ENCODE data around the gene MGAT4B.

Gene MGAT4B

GRCh38 chr5:179767496-179768100 lies 39.1 kb downstream of the MGAT4B start:
- DNase-seq, result no peak

- no peak for DNase-seq
These were observed 39.8 kb downstream of the MGAT4B start for GRCh38 chr5:179766726-179767455.

GRCh38 chr5:179766021-179766725 lies 40.5 kb downstream of the MGAT4B start:
- no peak for DNase-seq

- DNase-seq, result no peak
These were observed 41.3 kb downstream of the MGAT4B start for GRCh38 chr5:179765400-179765799.

- DNase-seq, result no peak
These were observed 42.6 kb downstream of the MGAT4B start for GRCh38 chr5:179764056-179764455.

GRCh38 chr5:179763215-179763945 lies 43.3 kb downstream of the MGAT4B start:
- DNase-seq, result peak; percentile 23

- DNase-seq, result no peak
These were observed 43.9 kb downstream of the MGAT4B start for GRCh38 chr5:179762781-179763176.

- DNase-seq, result peak; percentile 4
These were observed 44.4 kb downstream of the MGAT4B start for GRCh38 chr5:179762079-179762780.

- no peak for DNase-seq
These were observed 46.8 kb downstream of the MGAT4B start for GRCh38 chr5:179759581-179760551.

- DNase-seq, result no peak
These were observed 47.7 kb downstream of the MGAT4B start for GRCh38 chr5:179758955-179759354.

- DNase-seq, result no peak
These were observed 51.6 kb downstream of the MGAT4B start for GRCh38 chr5:179755022-179755421.

- no peak for DNase-seq
These were observed 52.7 kb downstream of the MGAT4B start for GRCh38 chr5:179753971-179754370.

GRCh38 chr5:179749857-179750508 lies 56.7 kb downstream of the MGAT4B start:
- no peak for DNase-seq

- no peak for DNase-seq
These were observed 58.9 kb downstream of the MGAT4B start for GRCh38 chr5:179747811-179748210.
